ENCODE results near the gene A1BG.

A1BG gene

GRCh38 chr19:58352760-58353671, at the start of gene A1BG:
Gene A1BG, minus strand, starts transcription at chr19:58353492. Its CDS starts 55 bp downstream, at chr19:58353437.
- no peak for FAIRE-seq

GRCh38 chr19:58401840-58402421, 48.6 kb upstream of the A1BG start:
- no peak for FAIRE-seq

- FAIRE-seq, result peak; percentile 95
These were observed 47.9 kb upstream of the A1BG start for GRCh38 chr19:58400916-58401839.

GRCh38 chr19:58400316-58400915, 47.1 kb upstream of the A1BG start:
- FAIRE-seq, result no peak

- no peak for FAIRE-seq
These were observed 46.6 kb upstream of the A1BG start for GRCh38 chr19:58399903-58400302.

GRCh38 chr19:58398545-58398944, 45.3 kb upstream of the A1BG start:
- no peak for FAIRE-seq

- no peak for FAIRE-seq
These were observed 44.8 kb upstream of the A1BG start for GRCh38 chr19:58398087-58398486.

- FAIRE-seq, result no peak
These were observed 44.3 kb upstream of the A1BG start for GRCh38 chr19:58397533-58398037.

GRCh38 chr19:58396691-58397532, 43.6 kb upstream of the A1BG start:
- FAIRE-seq, result no peak

- FAIRE-seq, result no peak
These were observed 42.8 kb upstream of the A1BG start for GRCh38 chr19:58395979-58396627.

- FAIRE-seq, result no peak
These were observed 42.1 kb upstream of the A1BG start, which contains the start of gene RNF225 for GRCh38 chr19:58395220-58395978. Gene RNF225, plus strand, starts transcription at chr19:58395656. Its CDS starts 434 bp downstream, at chr19:58396090.

GRCh38 chr19:58394821-58395219, 41.5 kb upstream of the A1BG start:
- FAIRE-seq, result no peak

GRCh38 chr19:58393725-58394033, 40.4 kb upstream of the A1BG start:
- no peak for FAIRE-seq

GRCh38 chr19:58392945-58393724, 39.8 kb upstream of the A1BG start:
- FAIRE-seq, result no peak

GRCh38 chr19:58388175-58388526, 34.9 kb upstream of the A1BG start:
- FAIRE-seq, result no peak

- FAIRE-seq, result no peak
These were observed 34.3 kb upstream of the A1BG start for GRCh38 chr19:58387338-58388174.

GRCh38 chr19:58386576-58387337, 33.5 kb upstream of the A1BG start, which contains the start of gene RPS5:
Gene RPS5, plus strand, starts transcription at chr19:58387269. Its CDS starts 869 bp downstream, at chr19:58388138.
- peak; percentile 91 for FAIRE-seq

Measured in TTC549 (cell line).